HepG2 (cell line): Measurements from ENCODE around the gene UBE2D3. TPM values are rescaled to one million over a fixed set of nuclear protein-coding genes. Genes with fewer than 3 reads are reported as not detected.

Experiments
- ARNTL ChIP-seq: sonication (generic); formaldehyde crosslinking; IDR thresholded peaks from 2 replicates; pipeline ENCODE4 v1.4.0; 2020; ENCODE audit warnings: mild to moderate bottlenecking, missing genetic modification reagents
- EHMT2 ChIP-seq: fragments of 200-600 bp; sonication (generic); IDR thresholded peaks from 2 replicates; pipeline ENCODE4 v1.7.0; 2017; ENCODE audit warnings: antibody characterized with exemption, low read depth, low read length, borderline replicate concordance
- FOXA3 ChIP-seq: IDR thresholded peaks from 2 replicates; pipeline ENCODE4 v1.6.1; 2016; ENCODE audit warnings: missing genetic modification reagents, missing compliant biosample characterization
- FOXK1 ChIP-seq: sonication (generic); formaldehyde crosslinking; IDR thresholded peaks from 2 replicates; pipeline ENCODE4 v1.4.0; 2020; ENCODE audit warnings: low read depth, missing genetic modification reagents, borderline replicate concordance
- HHEX ChIP-seq: IDR thresholded peaks from 2 replicates; pipeline ENCODE4 v1.6.1; 2016; ENCODE audit warnings: control low read depth
- KLF11 ChIP-seq: IDR thresholded peaks from 2 replicates; pipeline ENCODE4 v1.6.1; 2016; ENCODE audit warnings: missing compliant biosample characterization
- NCOA5 ChIP-seq: sonication (generic); formaldehyde crosslinking; IDR thresholded peaks from 2 replicates; pipeline ENCODE4 v1.4.0; 2020; ENCODE audit warnings: missing genetic modification reagents
- NFYB ChIP-seq: sonication (generic); formaldehyde crosslinking; IDR thresholded peaks from 2 replicates; pipeline ENCODE4 v1.4.0; 2020; ENCODE audit warnings: missing genetic modification reagents
- NPAS2 ChIP-seq: sonication (generic); formaldehyde crosslinking; IDR thresholded peaks from 2 replicates; pipeline ENCODE4 v1.8.0; 2022; ENCODE audit warnings: mild to moderate bottlenecking, missing genetic modification reagents, borderline replicate concordance
- PAX8 ChIP-seq: sonication (generic); formaldehyde crosslinking; IDR thresholded peaks from 2 replicates; pipeline ENCODE4 v1.8.0; 2022; ENCODE audit warnings: mild to moderate bottlenecking, missing genetic modification reagents, borderline replicate concordance
- RFX1 ChIP-seq: fragments of 450-650 bp; IDR thresholded peaks from 2 replicates; pipeline ENCODE4 v1.6.1; 2017
- SMAD9 ChIP-seq: sonication (generic); formaldehyde crosslinking; IDR thresholded peaks from 2 replicates; pipeline ENCODE4 v1.5.1; 2020; ENCODE audit warnings: mild to moderate bottlenecking, missing genetic modification reagents
- SP140L ChIP-seq: sonication (generic); formaldehyde crosslinking; IDR thresholded peaks from 2 replicates; pipeline ENCODE4 v1.4.0; 2020; ENCODE audit warnings: missing genetic modification reagents, borderline replicate concordance
- ZMYM4 ChIP-seq: sonication (generic); formaldehyde crosslinking; IDR thresholded peaks from 2 replicates; pipeline ENCODE4 v1.8.1; 2023; ENCODE audit warnings: mild to moderate bottlenecking, missing genetic modification reagents
- ZNF121 ChIP-seq: sonication (generic); formaldehyde crosslinking; IDR thresholded peaks from 2 replicates; pipeline ENCODE4 v1.5.0; 2020; ENCODE audit warnings: mild to moderate bottlenecking, missing genetic modification reagents
- ZNF772 ChIP-seq: sonication (generic); formaldehyde crosslinking; IDR thresholded peaks from 2 replicates; pipeline ENCODE4 v1.5.0; 2020; ENCODE audit warnings: mild to moderate bottlenecking, missing genetic modification reagents
- ZNF777 ChIP-seq: sonication (generic); formaldehyde crosslinking; IDR thresholded peaks from 2 replicates; pipeline ENCODE4 v1.4.0; 2020; ENCODE audit warnings: missing genetic modification reagents
- ZSCAN9 ChIP-seq: IDR thresholded peaks from 2 replicates; pipeline ENCODE4 v1.6.1; 2016; ENCODE audit warnings: borderline replicate concordance
- polyA plus RNA-seq, 8 experiments: library from polyadenylated mRNA; depleted of rRNA in 3 of 8; stranded (reverse) in 7 of 8; unstranded in 1 of 8; fragments of >200 nt; fragmentation: Illumina TruSeq in 4 of 8; extraction: Trizol in 4 of 8; gene quantifications; 2 replicates each; pipeline versions ENCODE4 v1.2.1 to v1.2.3, GENCODE V29; 2011 to 2016; ENCODE audit warnings: low read depth in 4 of 8, missing spikeins in 1 of 8, mixed read lengths in 1 of 8; ENCODE audit not compliant: insufficient read depth in 1 of 8
- total RNA-seq, 5 experiments: library from RNA; depleted of rRNA; stranded (reverse); fragments of >200 nt; fragmentation: Illumina TruSeq; extraction: Trizol; gene quantifications; 2 replicates each; pipeline ENCODE4 v1.2.3, GENCODE V29; 2016; ENCODE audit warnings: low read depth in 1 of 5
- TF ChIP-seq, protein P1 (sequence below): sonication (generic); formaldehyde crosslinking; conservative IDR thresholded peaks from 2 replicates; pipeline ENCODE4 v1.4.0; 2020; ENCODE audit warnings: missing genetic modification reagents
- TF ChIP-seq, protein P2 (sequence below): sonication (generic); formaldehyde crosslinking; IDR thresholded peaks from 2 replicates; pipeline ENCODE4 v1.4.0; 2020; ENCODE audit warnings: missing genetic modification reagents
- TF ChIP-seq, protein P3 (sequence below): sonication (generic); formaldehyde crosslinking; IDR thresholded peaks from 2 replicates; pipeline ENCODE4 v1.5.1; 2020; ENCODE audit warnings: mild to moderate bottlenecking, missing genetic modification reagents, borderline replicate concordance
- TF ChIP-seq, protein P4 (sequence below): sonication (generic); formaldehyde crosslinking; IDR thresholded peaks from 2 replicates; pipeline ENCODE4 v1.5.1; 2020; ENCODE audit warnings: mild to moderate bottlenecking, missing genetic modification reagents, borderline replicate concordance

The UBE2D3 gene
- total and polyA plus RNA-seq, 2 of the 13 experiments (the other 11 are each of a cell fraction or from before 2014, with no cell fraction given), result 224 to 293 TPM

DNA sequence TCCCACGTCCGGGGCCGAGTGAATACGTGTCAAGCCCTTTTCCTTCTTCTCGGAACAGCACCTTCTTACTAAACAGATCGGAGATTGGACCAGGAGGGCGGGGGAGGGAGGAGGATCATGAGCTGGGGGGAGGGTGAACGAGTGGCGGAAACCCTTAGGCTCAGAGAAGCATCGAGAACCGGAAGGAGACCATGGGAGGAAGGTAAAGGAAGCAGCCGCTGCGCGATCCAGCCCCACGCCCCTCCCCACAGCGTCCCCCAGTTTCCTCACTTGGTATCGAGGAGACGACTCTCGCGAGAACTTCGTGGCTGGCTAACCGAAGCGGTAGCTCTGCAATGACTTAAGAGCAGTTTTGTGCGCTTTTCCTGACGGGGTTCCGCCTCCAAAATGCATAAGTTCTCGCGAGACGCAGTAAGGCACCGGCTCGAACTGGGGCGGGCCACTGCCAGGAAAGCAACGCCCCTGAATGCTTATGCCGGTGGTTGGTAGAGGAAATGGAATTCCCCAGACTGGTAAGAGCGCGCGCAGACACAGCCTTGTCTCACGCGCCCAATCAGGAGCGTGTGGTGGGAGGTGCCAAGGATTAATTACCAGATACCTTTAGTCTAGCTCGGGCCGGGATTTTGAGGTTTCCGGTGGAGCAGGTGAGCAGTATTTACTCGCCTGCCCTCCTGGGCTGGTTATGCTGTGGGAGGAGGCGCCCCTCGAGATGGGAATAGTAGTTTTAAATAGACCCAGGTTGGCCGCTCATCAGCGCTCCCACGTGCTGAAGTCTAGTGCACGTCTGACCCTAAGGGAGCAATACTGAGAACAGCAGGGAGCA lies 534 bp upstream of the UBE2D3 start (continued):
- peak; percentile 15; the same call in 1 of the 2 replicates for TF ChIP-seq ZSCAN9 (CRISPR knock-in tag)
- TF ChIP-seq FOXK1, result no peak
- TF ChIP-seq PAX8 (CRISPR knock-in tag), result no peak
- TF ChIP-seq ZNF772 (CRISPR knock-in tag), result no peak
- peak; percentile 45; the same call in 1 of the 2 replicates for TF ChIP-seq FOXA3 (CRISPR knock-in tag)
- TF ChIP-seq NCOA5 (CRISPR knock-in tag), result no peak
- no peak for TF ChIP-seq ZNF121
- peak; percentile 69; the same call in 1 of the 2 replicates for TF ChIP-seq EHMT2
- TF ChIP-seq, protein P1, sequence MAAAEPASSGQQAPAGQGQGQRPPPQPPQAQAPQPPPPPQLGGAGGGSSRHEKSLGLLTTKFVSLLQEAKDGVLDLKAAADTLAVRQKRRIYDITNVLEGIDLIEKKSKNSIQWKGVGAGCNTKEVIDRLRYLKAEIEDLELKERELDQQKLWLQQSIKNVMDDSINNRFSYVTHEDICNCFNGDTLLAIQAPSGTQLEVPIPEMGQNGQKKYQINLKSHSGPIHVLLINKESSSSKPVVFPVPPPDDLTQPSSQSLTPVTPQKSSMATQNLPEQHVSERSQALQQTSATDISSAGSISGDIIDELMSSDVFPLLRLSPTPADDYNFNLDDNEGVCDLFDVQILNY (CRISPR knock-in tag), result no peak
- peak; percentile 87 for TF ChIP-seq NFYB
- no peak for TF ChIP-seq NPAS2 (CRISPR knock-in tag)
- TF ChIP-seq, protein P2, sequence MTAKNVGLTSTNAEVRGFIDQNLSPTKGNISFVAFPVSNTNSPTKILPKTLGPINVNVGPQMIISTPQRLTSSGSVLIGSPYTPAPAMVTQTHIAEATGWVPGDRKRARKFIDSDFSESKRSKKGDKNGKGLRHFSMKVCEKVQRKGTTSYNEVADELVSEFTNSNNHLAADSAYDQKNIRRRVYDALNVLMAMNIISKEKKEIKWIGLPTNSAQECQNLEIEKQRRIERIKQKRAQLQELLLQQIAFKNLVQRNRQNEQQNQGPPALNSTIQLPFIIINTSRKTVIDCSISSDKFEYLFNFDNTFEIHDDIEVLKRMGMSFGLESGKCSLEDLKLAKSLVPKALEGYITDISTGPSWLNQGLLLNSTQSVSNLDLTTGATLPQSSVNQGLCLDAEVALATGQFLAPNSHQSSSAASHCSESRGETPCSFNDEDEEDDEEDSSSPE (CRISPR knock-in tag), result peak; percentile 88
- TF ChIP-seq HHEX (CRISPR knock-in tag), result no peak
- TF ChIP-seq, protein P3, sequence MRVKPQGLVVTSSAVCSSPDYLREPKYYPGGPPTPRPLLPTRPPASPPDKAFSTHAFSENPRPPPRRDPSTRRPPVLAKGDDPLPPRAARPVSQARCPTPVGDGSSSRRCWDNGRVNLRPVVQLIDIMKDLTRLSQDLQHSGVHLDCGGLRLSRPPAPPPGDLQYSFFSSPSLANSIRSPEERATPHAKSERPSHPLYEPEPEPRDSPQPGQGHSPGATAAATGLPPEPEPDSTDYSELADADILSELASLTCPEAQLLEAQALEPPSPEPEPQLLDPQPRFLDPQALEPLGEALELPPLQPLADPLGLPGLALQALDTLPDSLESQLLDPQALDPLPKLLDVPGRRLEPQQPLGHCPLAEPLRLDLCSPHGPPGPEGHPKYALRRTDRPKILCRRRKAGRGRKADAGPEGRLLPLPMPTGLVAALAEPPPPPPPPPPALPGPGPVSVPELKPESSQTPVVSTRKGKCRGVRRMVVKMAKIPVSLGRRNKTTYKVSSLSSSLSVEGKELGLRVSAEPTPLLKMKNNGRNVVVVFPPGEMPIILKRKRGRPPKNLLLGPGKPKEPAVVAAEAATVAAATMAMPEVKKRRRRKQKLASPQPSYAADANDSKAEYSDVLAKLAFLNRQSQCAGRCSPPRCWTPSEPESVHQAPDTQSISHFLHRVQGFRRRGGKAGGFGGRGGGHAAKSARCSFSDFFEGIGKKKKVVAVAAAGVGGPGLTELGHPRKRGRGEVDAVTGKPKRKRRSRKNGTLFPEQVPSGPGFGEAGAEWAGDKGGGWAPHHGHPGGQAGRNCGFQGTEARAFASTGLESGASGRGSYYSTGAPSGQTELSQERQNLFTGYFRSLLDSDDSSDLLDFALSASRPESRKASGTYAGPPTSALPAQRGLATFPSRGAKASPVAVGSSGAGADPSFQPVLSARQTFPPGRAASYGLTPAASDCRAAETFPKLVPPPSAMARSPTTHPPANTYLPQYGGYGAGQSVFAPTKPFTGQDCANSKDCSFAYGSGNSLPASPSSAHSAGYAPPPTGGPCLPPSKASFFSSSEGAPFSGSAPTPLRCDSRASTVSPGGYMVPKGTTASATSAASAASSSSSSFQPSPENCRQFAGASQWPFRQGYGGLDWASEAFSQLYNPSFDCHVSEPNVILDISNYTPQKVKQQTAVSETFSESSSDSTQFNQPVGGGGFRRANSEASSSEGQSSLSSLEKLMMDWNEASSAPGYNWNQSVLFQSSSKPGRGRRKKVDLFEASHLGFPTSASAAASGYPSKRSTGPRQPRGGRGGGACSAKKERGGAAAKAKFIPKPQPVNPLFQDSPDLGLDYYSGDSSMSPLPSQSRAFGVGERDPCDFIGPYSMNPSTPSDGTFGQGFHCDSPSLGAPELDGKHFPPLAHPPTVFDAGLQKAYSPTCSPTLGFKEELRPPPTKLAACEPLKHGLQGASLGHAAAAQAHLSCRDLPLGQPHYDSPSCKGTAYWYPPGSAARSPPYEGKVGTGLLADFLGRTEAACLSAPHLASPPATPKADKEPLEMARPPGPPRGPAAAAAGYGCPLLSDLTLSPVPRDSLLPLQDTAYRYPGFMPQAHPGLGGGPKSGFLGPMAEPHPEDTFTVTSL (CRISPR knock-in tag), result no peak; the same call in 1 of the 2 replicates
- TF ChIP-seq ARNTL (CRISPR knock-in tag), result peak; percentile 2; the same call in 1 of the 2 replicates
- TF ChIP-seq, protein P4, sequence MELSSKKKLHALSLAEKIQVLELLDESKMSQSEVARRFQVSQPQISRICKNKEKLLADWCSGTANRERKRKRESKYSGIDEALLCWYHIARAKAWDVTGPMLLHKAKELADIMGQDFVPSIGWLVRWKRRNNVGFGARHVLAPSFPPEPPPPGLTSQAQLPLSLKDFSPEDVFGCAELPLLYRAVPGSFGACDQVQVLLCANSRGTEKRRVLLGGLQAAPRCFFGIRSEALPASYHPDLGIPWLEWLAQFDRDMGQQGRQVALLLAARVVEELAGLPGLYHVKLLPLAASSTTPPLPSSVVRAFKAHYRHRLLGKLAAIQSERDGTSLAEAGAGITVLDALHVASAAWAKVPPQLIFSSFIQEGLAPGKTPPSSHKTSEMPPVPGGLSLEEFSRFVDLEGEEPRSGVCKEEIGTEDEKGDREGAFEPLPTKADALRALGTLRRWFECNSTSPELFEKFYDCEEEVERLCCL, result no peak
- no peak for TF ChIP-seq RFX1
- no peak for TF ChIP-seq KLF11
- peak; percentile 97 for TF ChIP-seq ZMYM4 (CRISPR knock-in tag)
- no peak for TF ChIP-seq SP140L (CRISPR knock-in tag)
- no peak; the same call in 1 of the 2 replicates for TF ChIP-seq ZNF777 (CRISPR knock-in tag)
- no peak for TF ChIP-seq SMAD9 (CRISPR knock-in tag)
